NOMO-1 treated with dmso at 0.1 percent for 144 hours (cell line): ENCODE results near the gene ADRM1.

Source experiments
- DNase-seq: peaks from one replicate; lab custom pipeline; 2025; ENCODE audit not compliant: unreplicated experiment; lab: John Stamatoyannopoulos, UW

Gene ADRM1

GRCh38 chr20:62354031-62354808, 51.4 kb downstream of the ADRM1 start:
- no peak for DNase-seq

DNA sequence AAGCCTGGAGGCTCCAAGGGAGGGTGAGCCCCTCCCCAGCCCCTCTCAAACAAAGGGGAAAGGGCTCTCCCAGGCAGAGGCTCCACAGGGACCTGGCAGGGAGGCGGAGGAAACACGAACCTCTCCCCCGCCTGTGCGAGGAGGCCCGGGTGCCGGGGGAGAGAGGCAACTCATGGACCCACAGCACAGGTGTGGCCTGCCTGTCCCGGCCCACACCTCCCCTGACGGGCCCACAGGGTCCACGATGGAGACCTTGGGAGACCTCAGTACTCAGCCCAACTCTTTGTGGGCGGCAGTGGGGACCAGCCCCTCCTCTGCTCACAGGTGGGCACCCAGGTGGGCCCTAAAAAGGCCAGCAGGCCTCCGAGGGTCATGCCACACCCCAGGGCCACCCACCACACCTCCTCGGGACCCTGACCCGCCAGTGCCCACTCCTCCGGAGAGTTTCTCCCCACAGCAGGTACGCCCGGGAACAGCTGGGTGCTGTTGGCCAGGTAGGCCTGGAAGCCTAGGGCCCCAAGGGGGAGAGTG, 52.1 kb downstream of the ADRM1 start:
- DNase-seq: no peak

DNA sequence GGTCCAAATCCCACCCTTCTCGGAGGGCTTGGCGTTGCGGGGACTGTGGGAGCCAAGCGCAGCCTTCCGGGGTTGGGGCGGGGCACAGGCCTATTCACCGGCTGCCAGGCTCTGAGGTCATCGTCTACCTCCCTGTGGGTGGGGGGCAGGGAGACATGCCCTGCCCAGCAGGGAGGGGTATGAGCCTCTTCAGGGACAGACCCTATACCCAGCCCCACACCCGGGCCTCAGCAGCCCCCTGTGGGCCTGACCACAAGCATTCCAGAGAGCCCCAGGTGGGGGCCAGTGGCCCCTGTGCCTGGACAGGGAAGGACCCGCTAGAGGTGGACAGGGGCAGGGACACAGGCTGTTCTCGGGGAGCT, 52.7 kb downstream of the ADRM1 start:
- DNase-seq: no peak

GRCh38 chr20:62355878-62356588, 53.2 kb downstream of the ADRM1 start:
- DNase-seq: no peak

GRCh38 chr20:62356589-62357186, 53.9 kb downstream of the ADRM1 start:
- no peak for DNase-seq

DNA sequence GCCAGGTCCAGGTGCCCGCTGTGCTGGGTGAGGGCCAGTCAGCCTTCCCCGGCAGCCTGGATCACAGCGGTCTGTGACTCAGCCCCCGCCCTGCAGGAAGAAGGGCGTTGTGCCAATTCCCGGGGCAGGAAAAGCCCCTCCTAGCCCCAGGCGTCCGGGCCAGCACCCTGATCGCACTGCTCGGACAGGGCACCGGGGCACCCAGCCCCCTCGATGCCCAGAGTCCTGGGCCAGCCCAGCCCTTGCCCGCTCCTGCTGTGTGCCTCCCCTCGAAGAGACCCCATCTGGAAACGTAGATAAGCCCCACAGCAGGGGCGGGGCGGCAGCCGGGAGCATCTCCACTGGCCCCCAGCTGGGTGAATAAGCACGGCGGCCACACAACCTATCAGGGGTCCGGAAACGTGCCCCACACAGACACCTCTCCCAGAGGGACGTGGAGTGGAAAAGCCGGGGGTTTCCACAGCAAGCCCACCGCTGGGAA, 54.4 kb downstream of the ADRM1 start:
- DNase-seq: no peak

- DNase-seq: no peak
Measured at GRCh38 chr20:62357681-62358080, 54.9 kb downstream of the ADRM1 start.
